WERI-Rb-1 (cell line): ENCODE data around the gene FAM240A.

Experiments used
- DNase-seq: peaks from one replicate; pipeline ENCODE4 v3.0.0-alpha.2; 2020
- H3K27ac ChIP-seq: fragments of 250-450 bp; sonication (Bioruptor Pico); 2 replicates; pipeline ENCODE4 v1.5.1; 2020; ENCODE audit warnings: mild to moderate bottlenecking, moderate library complexity
- H3K27me3 ChIP-seq: fragments of 250-450 bp; sonication (Bioruptor Pico); 2 replicates; pipeline ENCODE4 v1.5.1; 2021; ENCODE audit warnings: mild to moderate bottlenecking, low read depth, moderate library complexity; ENCODE audit not compliant: insufficient read depth, severe bottlenecking
- H3K36me3 ChIP-seq: fragments of 250-450 bp; sonication (Bioruptor Pico); 2 replicates; pipeline ENCODE4 v1.5.1; 2020; ENCODE audit warnings: mild to moderate bottlenecking, moderate library complexity
- H3K4me3 ChIP-seq: 2 replicates; pipeline ENCODE4 v1.5.1; 2011; ENCODE audit warnings: low read depth, mild to moderate bottlenecking, control low read depth, low read length
- H3K9me3 ChIP-seq: fragments of 250-450 bp; sonication (Bioruptor Pico); 2 replicates; pipeline ENCODE4 v1.5.1; 2021; ENCODE audit warnings: mild to moderate bottlenecking, moderate library complexity; ENCODE audit not compliant: severe bottlenecking
- TF ChIP-seq, protein P1 (sequence below): IDR thresholded peaks from 2 replicates; pipeline ENCODE4 v1.5.1; 2011; ENCODE audit warnings: low read depth, mild to moderate bottlenecking, control low read depth, inconsistent platforms, low read length

Gene FAM240A

DNA sequence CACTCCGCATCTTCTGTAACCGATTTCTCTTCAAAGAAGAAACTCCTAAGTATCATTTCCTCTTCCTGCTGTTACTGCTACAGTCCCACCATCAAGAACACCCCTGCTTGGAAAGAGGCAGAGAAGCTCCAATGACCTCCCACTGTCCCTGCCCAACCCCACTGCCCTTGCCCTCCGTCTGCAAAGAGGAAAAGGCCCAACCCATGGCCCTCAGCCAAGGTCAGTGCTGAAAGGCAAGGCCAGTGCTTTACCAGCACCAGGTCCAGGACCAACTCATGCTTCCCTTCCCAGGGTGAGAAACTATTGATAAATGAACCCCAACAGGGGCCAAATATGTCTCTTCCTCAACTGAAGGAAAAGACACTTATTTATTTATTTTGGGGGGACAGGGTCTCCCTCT lies 22.5 kb downstream of the FAM240A start:
- no peak overlapping the region for H3K27ac ChIP-seq
- H3K27me3 ChIP-seq, result no peaks in the 10 kb centered on the region

DNA sequence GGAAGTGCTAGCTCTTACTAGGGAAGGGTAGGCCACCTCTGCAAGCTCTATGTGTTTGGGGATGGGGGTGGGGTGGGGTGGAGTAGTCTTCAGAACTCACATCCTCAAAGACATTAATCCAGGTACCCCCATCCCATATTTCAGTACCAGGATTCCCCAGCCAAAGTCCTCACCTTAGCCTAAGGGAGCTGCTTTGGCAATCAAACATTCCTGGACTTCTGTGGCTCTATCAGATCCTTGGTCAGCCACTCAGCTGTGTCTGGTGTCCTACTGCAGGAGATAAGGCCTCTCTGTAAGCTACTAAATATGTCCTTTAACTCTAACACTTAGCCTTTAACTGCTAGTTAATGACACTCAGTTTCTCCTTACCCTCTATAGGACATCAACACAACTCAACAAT lies 26.9 kb downstream of the FAM240A start:
- no peaks in the 10 kb centered on the region for H3K27me3 ChIP-seq
- TF ChIP-seq, protein P1, sequence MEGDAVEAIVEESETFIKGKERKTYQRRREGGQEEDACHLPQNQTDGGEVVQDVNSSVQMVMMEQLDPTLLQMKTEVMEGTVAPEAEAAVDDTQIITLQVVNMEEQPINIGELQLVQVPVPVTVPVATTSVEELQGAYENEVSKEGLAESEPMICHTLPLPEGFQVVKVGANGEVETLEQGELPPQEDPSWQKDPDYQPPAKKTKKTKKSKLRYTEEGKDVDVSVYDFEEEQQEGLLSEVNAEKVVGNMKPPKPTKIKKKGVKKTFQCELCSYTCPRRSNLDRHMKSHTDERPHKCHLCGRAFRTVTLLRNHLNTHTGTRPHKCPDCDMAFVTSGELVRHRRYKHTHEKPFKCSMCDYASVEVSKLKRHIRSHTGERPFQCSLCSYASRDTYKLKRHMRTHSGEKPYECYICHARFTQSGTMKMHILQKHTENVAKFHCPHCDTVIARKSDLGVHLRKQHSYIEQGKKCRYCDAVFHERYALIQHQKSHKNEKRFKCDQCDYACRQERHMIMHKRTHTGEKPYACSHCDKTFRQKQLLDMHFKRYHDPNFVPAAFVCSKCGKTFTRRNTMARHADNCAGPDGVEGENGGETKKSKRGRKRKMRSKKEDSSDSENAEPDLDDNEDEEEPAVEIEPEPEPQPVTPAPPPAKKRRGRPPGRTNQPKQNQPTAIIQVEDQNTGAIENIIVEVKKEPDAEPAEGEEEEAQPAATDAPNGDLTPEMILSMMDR, result no peak
- H3K27ac ChIP-seq, result no peak overlapping the region
- H3K4me3 ChIP-seq, result no peak overlapping the region
- no peak for DNase-seq
- H3K9me3 ChIP-seq, result peaks cover 3% of the 10 kb centered on the region
- no peaks in the 10 kb centered on the region for H3K36me3 ChIP-seq

More for the DNA sequence above, 22.5 kb downstream of the FAM240A start:
- Histone ChIP-seq H3K36me3 (no peaks in the 10 kb centered on the region), H3K9me3 (no peaks in the 10 kb centered on the region), H3K4me3 (no peak overlapping the region)
- DNase-seq, result no peak
- TF ChIP-seq, protein P1, result no peak

DNA sequence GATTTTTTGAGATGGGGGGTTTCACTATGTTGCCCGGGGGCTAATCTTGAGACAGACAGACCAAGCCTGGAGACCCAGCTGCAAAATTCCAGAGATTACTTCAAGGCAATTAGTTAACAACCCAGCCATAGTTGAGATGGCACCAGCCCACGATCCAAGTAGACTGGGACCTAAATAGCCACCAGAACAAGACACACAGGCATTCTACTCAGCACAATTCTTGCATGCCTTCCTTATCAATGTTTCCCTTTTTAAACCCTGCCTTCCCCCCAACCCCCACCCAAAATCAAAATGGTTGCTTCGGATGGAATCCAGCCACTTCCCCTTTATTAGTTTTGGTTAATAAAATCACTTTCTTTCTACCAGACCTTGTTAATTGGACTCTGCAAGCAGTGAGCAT lies 28.6 kb downstream of the FAM240A start:
- TF ChIP-seq, protein P1, result no peak
- Histone ChIP-seq H3K27ac (no peak overlapping the region), H3K4me3 (no peak overlapping the region), H3K9me3 (peaks cover 3% of the 10 kb centered on the region), H3K27me3 (no peaks in the 10 kb centered on the region), H3K36me3 (no peaks in the 10 kb centered on the region)
- no peak for DNase-seq

DNA sequence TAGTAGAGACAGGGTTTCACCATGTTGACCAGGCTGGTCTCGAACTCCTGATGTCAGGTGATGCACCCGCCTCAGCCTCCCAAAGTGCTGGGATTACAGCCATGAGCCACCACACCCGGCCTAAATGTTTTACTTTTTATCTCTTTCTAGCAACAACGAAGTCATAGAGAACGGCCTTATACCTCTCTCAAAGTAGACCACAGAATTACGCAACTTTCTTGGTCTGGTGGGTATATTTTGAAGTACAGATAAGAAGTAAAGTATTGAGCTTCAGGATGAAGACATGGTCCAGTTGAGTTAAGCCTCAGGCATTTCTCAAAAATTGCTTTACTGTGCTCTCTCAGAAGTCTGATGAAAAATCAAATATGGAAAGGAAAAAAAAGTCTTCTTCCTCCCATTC lies 30.6 kb downstream of the FAM240A start:
- Histone ChIP-seq H3K4me3 (no peak overlapping the region), H3K9me3 (peaks cover 3% of the 10 kb centered on the region), H3K27me3 (no peaks in the 10 kb centered on the region), H3K27ac (no peak overlapping the region), H3K36me3 (no peaks in the 10 kb centered on the region)
- DNase-seq, result no peak
- TF ChIP-seq, protein P1, result no peak

DNA sequence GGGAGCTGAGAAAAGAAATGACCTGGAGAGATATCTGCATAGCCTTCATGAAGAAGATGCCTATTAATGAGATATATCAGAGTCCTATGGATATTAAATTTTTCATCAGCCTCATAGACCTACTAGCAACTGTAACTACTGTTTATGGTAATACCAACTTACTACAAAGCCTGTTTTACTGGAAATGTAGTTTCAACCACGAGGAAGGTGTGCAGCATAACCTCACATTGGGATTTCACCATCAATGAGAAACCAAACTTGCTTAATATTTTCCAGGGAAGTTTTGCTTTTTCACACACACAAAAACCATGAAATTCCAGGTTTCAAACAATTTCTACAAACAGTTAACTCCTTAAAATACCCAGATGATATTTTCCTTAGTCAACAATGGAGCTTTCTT lies 31.4 kb downstream of the FAM240A start:
- Histone ChIP-seq H3K27ac (no peak overlapping the region), H3K9me3 (peaks cover 3% of the 10 kb centered on the region), H3K27me3 (no peaks in the 10 kb centered on the region), H3K36me3 (no peaks in the 10 kb centered on the region), H3K4me3 (no peak overlapping the region)
- DNase-seq, result no peak
- TF ChIP-seq, protein P1, result no peak

DNA sequence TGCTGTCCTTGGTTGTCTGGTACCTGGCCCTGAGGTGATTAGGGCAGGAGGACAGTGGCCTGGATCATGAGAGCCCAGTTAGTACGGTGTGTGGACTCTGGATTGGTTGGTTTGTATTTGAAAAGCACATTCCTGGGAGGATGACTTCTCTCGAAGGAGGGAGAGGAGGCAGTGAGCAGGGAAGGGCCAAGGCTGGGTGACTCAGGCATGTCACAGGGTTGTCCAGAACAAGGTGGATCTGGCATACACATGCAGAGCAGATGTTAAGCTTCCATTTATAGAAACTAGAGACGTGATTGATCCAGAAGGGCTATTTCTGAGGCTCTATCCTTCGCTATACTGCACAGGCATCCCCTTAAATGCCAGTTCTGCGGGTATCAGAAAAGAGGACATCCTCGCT lies 34.4 kb downstream of the FAM240A start:
- DNase-seq, result no peak
- peaks cover 2% of the 10 kb centered on the region for H3K9me3 ChIP-seq
- TF ChIP-seq, protein P1, result no peak
- no peaks in the 10 kb centered on the region for H3K27me3 ChIP-seq
- no peaks in the 10 kb centered on the region for H3K36me3 ChIP-seq
- no peak overlapping the region for H3K27ac ChIP-seq
- H3K4me3 ChIP-seq, result no peak overlapping the region
